Liver (tissue), 9 donors: ENCODE data around the gene UBE2N. TPM values are rescaled to one million over a fixed set of nuclear protein-coding genes. Genes with fewer than 3 reads are reported as not detected.

ENCODE experiments used
- DNase-seq: peaks from one replicate; pipeline ENCODE4 v3.0.0-alpha.2; 2017; ENCODE audit warnings: low spot score
- H3K27ac ChIP-seq, 2 donors: one replicate each; pipeline ENCODE4 v1.7.0; 2013; ENCODE audit warnings: inconsistent platforms in 2 of 2, low read length in 2 of 2, control low read depth in 1 of 2, low read depth in 1 of 2, mild to moderate bottlenecking in 1 of 2
- H3K27me3 ChIP-seq, 4 donors: one replicate each; pipeline versions ENCODE4 v1.6.1 to v1.7.0; 2013; ENCODE audit warnings: low read length in 3 of 4, inconsistent platforms in 1 of 4, mild to moderate bottlenecking in 1 of 4, moderate library complexity in 1 of 4; ENCODE audit not compliant: control insufficient read depth in 4 of 4, insufficient read depth in 4 of 4
- H3K36me3 ChIP-seq, 4 donors: one replicate each; pipeline versions ENCODE4 v1.6.1 to v1.7.0; 2013; ENCODE audit warnings: low read length in 3 of 4, mild to moderate bottlenecking in 3 of 4, low read depth in 1 of 4, moderate library complexity in 1 of 4; ENCODE audit not compliant: control insufficient read depth in 4 of 4, insufficient read depth in 3 of 4
- H3K4me1 ChIP-seq, 4 donors: one replicate each; pipeline versions ENCODE4 v1.6.1 to v1.7.0; 2013; ENCODE audit warnings: low read length in 3 of 4, mild to moderate bottlenecking in 3 of 4, moderate library complexity in 1 of 4; ENCODE audit not compliant: control insufficient read depth in 4 of 4, insufficient read depth in 4 of 4
- H3K4me3 ChIP-seq, 3 donors: one replicate each; pipeline versions ENCODE4 v1.6.1 to v1.7.0; 2013; ENCODE audit warnings: low read length in 3 of 3, control low read depth in 1 of 3, low read depth in 1 of 3, mild to moderate bottlenecking in 1 of 3
- H3K9ac ChIP-seq, 2 donors: one replicate each; pipeline ENCODE4 v1.7.0; 2013; ENCODE audit warnings: low read length in 2 of 2, mild to moderate bottlenecking in 2 of 2, moderate library complexity in 2 of 2, control low read depth in 1 of 2, low read depth in 1 of 2
- H3K9me3 ChIP-seq, 4 donors: one replicate each; pipeline versions ENCODE4 v1.6.1 to v1.7.0; 2013; ENCODE audit warnings: low read length in 3 of 4; ENCODE audit not compliant: control insufficient read depth in 4 of 4
- EGR1 ChIP-seq, 2 donors: IDR thresholded peaks; 2 replicates each; pipeline ENCODE4 v1.6.1; 2016 to 2018; ENCODE audit warnings: antibody characterized with exemption in 2 of 2, low read depth in 2 of 2
- FOXA2 ChIP-seq: IDR thresholded peaks from 2 replicates; pipeline ENCODE4 v1.6.1; 2016; ENCODE audit warnings: antibody characterized with exemption
- GABPA ChIP-seq, 2 donors: IDR thresholded peaks in 1 of 2; conservative IDR thresholded peaks in 1 of 2; 2 replicates each; pipeline ENCODE4 v1.6.1; 2016; ENCODE audit warnings: antibody characterized with exemption in 2 of 2, mild to moderate bottlenecking in 1 of 2, moderate library complexity in 1 of 2
- HNF4A ChIP-seq, 2 donors: conservative IDR thresholded peaks; 2 replicates each; pipeline ENCODE4 v1.6.1; 2016; ENCODE audit warnings: antibody characterized with exemption in 2 of 2, mild to moderate bottlenecking in 2 of 2
- HNF4G ChIP-seq: IDR thresholded peaks from 2 replicates; pipeline ENCODE4 v1.6.1; 2016; ENCODE audit warnings: antibody characterized with exemption
- JUND ChIP-seq, 2 donors: IDR thresholded peaks; 2 replicates each; pipeline ENCODE4 v1.6.1; 2016; ENCODE audit warnings: antibody characterized with exemption in 2 of 2
- NR2F2 ChIP-seq: IDR thresholded peaks from 2 replicates; pipeline ENCODE4 v1.6.1; 2016; ENCODE audit warnings: antibody characterized with exemption
- RAD21 ChIP-seq, 2 donors: IDR thresholded peaks; 2 replicates each; pipeline ENCODE4 v1.6.1; 2016; ENCODE audit warnings: antibody characterized with exemption in 2 of 2, mild to moderate bottlenecking in 2 of 2
- REST ChIP-seq: IDR thresholded peaks from 2 replicates; pipeline ENCODE4 v1.6.1; 2016; ENCODE audit warnings: antibody characterized with exemption, mild to moderate bottlenecking
- SP1 ChIP-seq: IDR thresholded peaks from 2 replicates; pipeline ENCODE4 v1.6.1; 2018; ENCODE audit warnings: antibody characterized with exemption, mild to moderate bottlenecking
- TAF1 ChIP-seq: conservative IDR thresholded peaks from 2 replicates; pipeline ENCODE4 v1.6.1; 2016; ENCODE audit warnings: antibody characterized with exemption, mild to moderate bottlenecking
- YY1 ChIP-seq: IDR thresholded peaks from 2 replicates; pipeline ENCODE4 v1.6.1; 2016; ENCODE audit warnings: antibody characterized with exemption, mild to moderate bottlenecking
- ZBTB33 ChIP-seq: IDR thresholded peaks from 2 replicates; pipeline ENCODE4 v1.6.1; 2016; ENCODE audit warnings: antibody characterized with exemption
- WGBS: extraction: QIAGEN DNeasy Blood & Tissue Kit; methylation state at CpG from one replicate; pipeline ENCODE4 v1.1.7; 2013; 5-methylcytosine and 5-hydroxymethylcytosine counted together
- polyA plus RNA-seq, 2 donors: library from polyadenylated mRNA; stranded (reverse) in 1 of 2; unstranded in 1 of 2; fragments of 200-250 nt in 1 of 2; fragments of >200 nt in 1 of 2; fragmentation: Nextera tagmentation in 1 of 2; extraction: Ambion mirVana in 1 of 2; gene quantifications; one replicate each; pipeline versions ENCODE4 v1.2.1 to v1.2.3, GENCODE V29; 2013 to 2015
- total RNA-seq, 2 donors: library from RNA; depleted of rRNA; stranded (reverse); fragments of >200 nt; gene quantifications; one replicate each; pipeline ENCODE4 v1.2.3, GENCODE V29; 2014
- TF ChIP-seq, protein P1 (sequence below): fragments of 150-350 bp; IDR thresholded peaks from 2 replicates; pipeline ENCODE4 v1.5.1; 2017; ENCODE audit warnings: improper control_type of control experiment, low read depth, low read length; ENCODE audit not compliant: missing input control
- TF ChIP-seq, protein P2 (sequence below): IDR thresholded peaks from 2 replicates; pipeline ENCODE4 v1.6.1; 2016; ENCODE audit warnings: antibody characterized with exemption
- TF ChIP-seq, protein P3 (sequence below): IDR thresholded peaks from 2 replicates; pipeline ENCODE4 v1.6.1; 2016; ENCODE audit warnings: antibody characterized with exemption
- donor health status: healthy.
- donor health status: healthy.
- donor health status: healthy.
- donor health status: healthy.
- donor health status: healthy.

UBE2N gene
- total and polyA plus RNA-seq, 4 donors, result 13.9 to 63.7 (median 32.6) TPM

DNA sequence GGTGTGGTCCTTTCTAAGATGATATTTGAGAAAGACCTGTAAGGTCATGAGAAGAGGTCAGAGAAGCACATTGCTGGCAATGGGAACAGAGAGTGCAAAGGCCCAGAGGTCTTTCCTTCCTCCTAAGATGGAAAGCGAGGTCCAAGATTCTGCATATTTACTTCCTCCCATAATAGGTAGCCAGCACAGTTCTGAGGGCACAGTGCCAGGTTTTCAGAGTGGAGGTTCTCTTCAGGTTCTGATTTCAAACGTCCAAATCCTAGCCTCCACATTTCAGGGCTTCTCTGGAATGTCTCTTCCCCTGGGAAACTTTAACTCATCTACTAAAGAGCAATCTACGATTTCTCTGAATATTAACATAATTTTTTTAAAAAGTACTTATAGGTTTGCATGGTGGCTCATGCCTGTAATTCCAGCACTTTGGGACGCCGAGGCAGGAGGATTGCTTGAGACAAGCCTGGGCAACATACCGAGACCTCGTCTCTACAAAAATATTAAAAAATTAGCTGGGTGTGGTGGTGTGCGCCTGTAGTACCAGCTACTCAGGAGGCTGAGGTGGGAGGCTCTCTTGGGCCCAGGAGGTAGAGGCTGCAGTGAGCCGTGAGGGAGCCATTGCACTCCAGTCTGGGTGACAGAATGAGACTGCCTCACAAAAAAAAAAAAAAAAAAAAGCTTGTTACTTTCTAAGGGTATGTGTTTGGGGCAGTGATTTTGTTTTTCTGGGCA, 25.0 kb upstream of the UBE2N start:
- H3K4me1 ChIP-seq, result peaks cover 2 to 16% (median 6%) of the 10 kb centered on the region in 4 donors
- H3K9me3 ChIP-seq, result no peaks in the 10 kb centered on the region
- H3K9ac ChIP-seq, result no peak overlapping the region
- no peaks in the 10 kb centered on the region for H3K27me3 ChIP-seq
- no peaks in the 10 kb centered on the region for H3K36me3 ChIP-seq
- H3K4me3 ChIP-seq, result no peak overlapping the region
- TF ChIP-seq, protein P1, sequence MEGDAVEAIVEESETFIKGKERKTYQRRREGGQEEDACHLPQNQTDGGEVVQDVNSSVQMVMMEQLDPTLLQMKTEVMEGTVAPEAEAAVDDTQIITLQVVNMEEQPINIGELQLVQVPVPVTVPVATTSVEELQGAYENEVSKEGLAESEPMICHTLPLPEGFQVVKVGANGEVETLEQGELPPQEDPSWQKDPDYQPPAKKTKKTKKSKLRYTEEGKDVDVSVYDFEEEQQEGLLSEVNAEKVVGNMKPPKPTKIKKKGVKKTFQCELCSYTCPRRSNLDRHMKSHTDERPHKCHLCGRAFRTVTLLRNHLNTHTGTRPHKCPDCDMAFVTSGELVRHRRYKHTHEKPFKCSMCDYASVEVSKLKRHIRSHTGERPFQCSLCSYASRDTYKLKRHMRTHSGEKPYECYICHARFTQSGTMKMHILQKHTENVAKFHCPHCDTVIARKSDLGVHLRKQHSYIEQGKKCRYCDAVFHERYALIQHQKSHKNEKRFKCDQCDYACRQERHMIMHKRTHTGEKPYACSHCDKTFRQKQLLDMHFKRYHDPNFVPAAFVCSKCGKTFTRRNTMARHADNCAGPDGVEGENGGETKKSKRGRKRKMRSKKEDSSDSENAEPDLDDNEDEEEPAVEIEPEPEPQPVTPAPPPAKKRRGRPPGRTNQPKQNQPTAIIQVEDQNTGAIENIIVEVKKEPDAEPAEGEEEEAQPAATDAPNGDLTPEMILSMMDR, result no peak
- TF ChIP-seq HNF4A (conservative IDR thresholded peaks at IDR 0.05) (no peak), TAF1 (no peak), ZBTB33 (no peak), YY1 (no peak), RAD21 (IDR thresholded peaks at IDR 0.05) (no peak), HNF4G (no peak), SP1 (no peak), EGR1 (IDR thresholded peaks at IDR 0.05; ENCODE audit: low read depth in 2 of 2) (no peak), JUND (IDR thresholded peaks at IDR 0.05) (no peak), REST (no peak), NR2F2 (no peak), GABPA (IDR thresholded peaks at IDR 0.05 in 1 of 2, conservative IDR thresholded peaks at IDR 0.05 in 1 of 2) (no peak), FOXA2 (no peak)
- TF ChIP-seq, protein P2, sequence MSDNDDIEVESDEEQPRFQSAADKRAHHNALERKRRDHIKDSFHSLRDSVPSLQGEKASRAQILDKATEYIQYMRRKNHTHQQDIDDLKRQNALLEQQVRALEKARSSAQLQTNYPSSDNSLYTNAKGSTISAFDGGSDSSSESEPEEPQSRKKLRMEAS, result no peak
- TF ChIP-seq, protein P3, sequence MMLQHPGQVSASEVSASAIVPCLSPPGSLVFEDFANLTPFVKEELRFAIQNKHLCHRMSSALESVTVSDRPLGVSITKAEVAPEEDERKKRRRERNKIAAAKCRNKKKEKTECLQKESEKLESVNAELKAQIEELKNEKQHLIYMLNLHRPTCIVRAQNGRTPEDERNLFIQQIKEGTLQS, result no peak
- DNase-seq, result no peak
- H3K27ac ChIP-seq, result peak overlapping the region in 1 of 2 donors; percentile 97
- WGBS, result 92% methylated on average over 9 of the region's 9 CpGs
